Suprapubic skin (tissue), 3 donors: ENCODE results near the gene COL20A1.

Source experiments
- POLR2AphosphoS5 ChIP-seq, 3 donors: sonication (generic); formaldehyde crosslinking; IDR thresholded peaks; one replicate each; pipeline ENCODE4 v1.6.1; 2017; ENCODE audit warnings: antibody characterized with exemption in 3 of 3
- TF ChIP-seq, protein P1 (sequence below), 2 donors: fragments of 200-600 bp in 1 of 2; fragments of 450-650 bp in 1 of 2; sonication (generic) in 1 of 2; IDR thresholded peaks; one replicate each; pipeline ENCODE4 v1.5.1; 2016 to 2019; ENCODE audit warnings: antibody characterized with exemption in 2 of 2, mild to moderate bottlenecking in 1 of 2, moderate library complexity in 1 of 2

DNA sequence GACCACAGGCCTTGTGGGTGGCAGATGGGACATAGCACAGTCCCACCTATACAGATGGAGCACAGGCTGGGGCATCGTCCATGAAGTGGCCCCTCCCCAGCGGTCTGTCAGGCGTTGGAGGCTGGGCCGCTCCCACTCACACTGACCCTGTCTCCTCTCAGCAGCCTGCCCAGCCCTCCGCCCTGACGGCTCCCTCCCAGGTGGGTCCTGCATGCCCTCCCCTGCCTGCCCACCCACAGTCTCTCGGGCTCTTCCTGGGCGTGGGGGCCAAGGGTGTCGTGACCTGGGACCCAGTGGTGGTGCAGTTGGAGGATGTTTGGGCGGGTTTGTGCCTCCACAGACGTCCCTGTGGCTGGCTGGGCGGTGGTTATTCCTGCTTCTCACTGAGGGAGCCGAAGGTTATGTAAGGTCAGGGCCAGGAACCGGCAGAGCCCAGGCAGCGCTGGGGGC lies 22.3 kb downstream of the COL20A1 start:
- TF ChIP-seq, protein P1, sequence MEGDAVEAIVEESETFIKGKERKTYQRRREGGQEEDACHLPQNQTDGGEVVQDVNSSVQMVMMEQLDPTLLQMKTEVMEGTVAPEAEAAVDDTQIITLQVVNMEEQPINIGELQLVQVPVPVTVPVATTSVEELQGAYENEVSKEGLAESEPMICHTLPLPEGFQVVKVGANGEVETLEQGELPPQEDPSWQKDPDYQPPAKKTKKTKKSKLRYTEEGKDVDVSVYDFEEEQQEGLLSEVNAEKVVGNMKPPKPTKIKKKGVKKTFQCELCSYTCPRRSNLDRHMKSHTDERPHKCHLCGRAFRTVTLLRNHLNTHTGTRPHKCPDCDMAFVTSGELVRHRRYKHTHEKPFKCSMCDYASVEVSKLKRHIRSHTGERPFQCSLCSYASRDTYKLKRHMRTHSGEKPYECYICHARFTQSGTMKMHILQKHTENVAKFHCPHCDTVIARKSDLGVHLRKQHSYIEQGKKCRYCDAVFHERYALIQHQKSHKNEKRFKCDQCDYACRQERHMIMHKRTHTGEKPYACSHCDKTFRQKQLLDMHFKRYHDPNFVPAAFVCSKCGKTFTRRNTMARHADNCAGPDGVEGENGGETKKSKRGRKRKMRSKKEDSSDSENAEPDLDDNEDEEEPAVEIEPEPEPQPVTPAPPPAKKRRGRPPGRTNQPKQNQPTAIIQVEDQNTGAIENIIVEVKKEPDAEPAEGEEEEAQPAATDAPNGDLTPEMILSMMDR (IDR thresholded peaks at IDR 0.05), result no peak
- no peak for TF ChIP-seq POLR2AphosphoS5 (IDR thresholded peaks at IDR 0.05)
